ENCODE measurements around the gene TMC7.
A peak's percentile ranks its signal among the peaks of the same experiment; 100 is the strongest.
"Not testable (repeated sequence)": the region's sequence is repeated elsewhere in the genome, so short reads cannot be mapped to it uniquely, and the experiment has no call there.

The TMC7 gene

GRCh38 chr16:18955874-18956580 lies 27.7 kb upstream of the TMC7 start:
- H3K4me1 ChIP-seq (ENCODE audit: control insufficient read depth, low read depth, low read length); H3K9me3 ChIP-seq (ENCODE audit: control insufficient read depth, low read depth, low read length); H3K9ac ChIP-seq (ENCODE audit: low read length); H3K36me3 ChIP-seq (ENCODE audit: control insufficient read depth, low read depth, low read length); H3K27ac ChIP-seq (ENCODE audit: low read length); H3K4me3 ChIP-seq (ENCODE audit: low read length); H3K27me3 ChIP-seq (ENCODE audit: control insufficient read depth, insufficient read depth, low read length): not testable (repeated sequence)

- H3K36me3 ChIP-seq (ENCODE audit: control insufficient read depth, low read depth, low read length); H3K4me1 ChIP-seq (ENCODE audit: control insufficient read depth, low read depth, low read length); H3K9me3 ChIP-seq (ENCODE audit: control insufficient read depth, low read depth, low read length); H3K27me3 ChIP-seq (ENCODE audit: control insufficient read depth, insufficient read depth, low read length); H3K4me3 ChIP-seq (ENCODE audit: low read length); H3K27ac ChIP-seq (ENCODE audit: low read length); H3K9ac ChIP-seq (ENCODE audit: low read length): not testable (repeated sequence)
Observed at GRCh38 chr16:18956658-18957241, 27.0 kb upstream of the TMC7 start.

GRCh38 chr16:18958621-18959029 lies 25.1 kb upstream of the TMC7 start:
- Histone ChIP-seq H3K4me3 (ENCODE audit: low read length) (no peak overlapping the region), H3K4me1 (ENCODE audit: control insufficient read depth, low read depth, low read length) (no peaks in the 10 kb centered on the region), H3K27ac (ENCODE audit: low read length) (no peak overlapping the region)

GRCh38 chr16:18959031-18959505 lies 24.7 kb upstream of the TMC7 start:
- no peak overlapping the region for H3K9ac ChIP-seq (ENCODE audit: low read length)

More at GRCh38 chr16:18958621-18959029, 25.1 kb upstream of the TMC7 start:
- H3K36me3 ChIP-seq (ENCODE audit: control insufficient read depth, low read depth, low read length): no peaks in the 10 kb centered on the region
- no peaks in the 10 kb centered on the region for H3K27me3 ChIP-seq (ENCODE audit: control insufficient read depth, insufficient read depth, low read length)
- no peaks in the 10 kb centered on the region for H3K9me3 ChIP-seq (ENCODE audit: control insufficient read depth, low read depth, low read length)
- no peak overlapping the region for H3K9ac ChIP-seq (ENCODE audit: low read length)

GRCh38 chr16:18965555-18965954 lies 18.2 kb upstream of the TMC7 start:
- H3K27me3 ChIP-seq (ENCODE audit: control insufficient read depth, insufficient read depth, low read length): no peaks in the 10 kb centered on the region
- no peaks in the 10 kb centered on the region for H3K36me3 ChIP-seq (ENCODE audit: control insufficient read depth, low read depth, low read length)
- no peak overlapping the region for H3K9ac ChIP-seq (ENCODE audit: low read length)
- no peaks in the 10 kb centered on the region for H3K4me1 ChIP-seq (ENCODE audit: control insufficient read depth, low read depth, low read length)
- no peak overlapping the region for H3K4me3 ChIP-seq (ENCODE audit: low read length)
- no peak overlapping the region for H3K27ac ChIP-seq (ENCODE audit: low read length)
- H3K9me3 ChIP-seq (ENCODE audit: control insufficient read depth, low read depth, low read length): no peaks in the 10 kb centered on the region

More at GRCh38 chr16:18959031-18959505, 24.7 kb upstream of the TMC7 start:
- no peak overlapping the region for H3K27ac ChIP-seq (ENCODE audit: low read length)
- H3K4me1 ChIP-seq (ENCODE audit: control insufficient read depth, low read depth, low read length): no peaks in the 10 kb centered on the region
- H3K9me3 ChIP-seq (ENCODE audit: control insufficient read depth, low read depth, low read length): no peaks in the 10 kb centered on the region
- no peaks in the 10 kb centered on the region for H3K27me3 ChIP-seq (ENCODE audit: control insufficient read depth, insufficient read depth, low read length)
- H3K36me3 ChIP-seq (ENCODE audit: control insufficient read depth, low read depth, low read length): no peaks in the 10 kb centered on the region
- H3K4me3 ChIP-seq (ENCODE audit: low read length): no peak overlapping the region

- Histone ChIP-seq H3K36me3 (ENCODE audit: control insufficient read depth, low read depth, low read length) (no peaks in the 10 kb centered on the region), H3K4me1 (ENCODE audit: control insufficient read depth, low read depth, low read length) (no peaks in the 10 kb centered on the region), H3K9me3 (ENCODE audit: control insufficient read depth, low read depth, low read length) (no peaks in the 10 kb centered on the region), H3K9ac (ENCODE audit: low read length) (no peak overlapping the region), H3K27me3 (ENCODE audit: control insufficient read depth, insufficient read depth, low read length) (no peaks in the 10 kb centered on the region), H3K4me3 (ENCODE audit: low read length) (no peak overlapping the region), H3K27ac (ENCODE audit: low read length) (no peak overlapping the region)
Observed at GRCh38 chr16:18966791-18967190, 16.9 kb upstream of the TMC7 start.

GRCh38 chr16:18969050-18969854 lies 14.5 kb upstream of the TMC7 start:
- Histone ChIP-seq H3K4me1 (ENCODE audit: control insufficient read depth, low read depth, low read length) (no peaks in the 10 kb centered on the region), H3K27me3 (ENCODE audit: control insufficient read depth, insufficient read depth, low read length) (no peaks in the 10 kb centered on the region), H3K4me3 (ENCODE audit: low read length) (peak overlapping the region; percentile 44), H3K36me3 (ENCODE audit: control insufficient read depth, low read depth, low read length) (no peaks in the 10 kb centered on the region), H3K27ac (ENCODE audit: low read length) (no peak overlapping the region), H3K9ac (ENCODE audit: low read length) (no peak overlapping the region), H3K9me3 (ENCODE audit: control insufficient read depth, low read depth, low read length) (no peaks in the 10 kb centered on the region)

GRCh38 chr16:18969855-18970240 lies 13.9 kb upstream of the TMC7 start:
- no peak overlapping the region for H3K4me3 ChIP-seq (ENCODE audit: low read length)

GRCh38 chr16:18975109-18975508 lies 8.6 kb upstream of the TMC7 start:
- Histone ChIP-seq H3K4me1 (ENCODE audit: control insufficient read depth, low read depth, low read length) (no peaks in the 10 kb centered on the region), H3K36me3 (ENCODE audit: control insufficient read depth, low read depth, low read length) (no peaks in the 10 kb centered on the region), H3K4me3 (ENCODE audit: low read length) (no peak overlapping the region), H3K27ac (ENCODE audit: low read length) (no peak overlapping the region), H3K9me3 (ENCODE audit: control insufficient read depth, low read depth, low read length) (no peaks in the 10 kb centered on the region), H3K27me3 (ENCODE audit: control insufficient read depth, insufficient read depth, low read length) (no peaks in the 10 kb centered on the region), H3K9ac (ENCODE audit: low read length) (no peak overlapping the region)

More at GRCh38 chr16:18969855-18970240, 13.9 kb upstream of the TMC7 start:
- Histone ChIP-seq H3K36me3 (ENCODE audit: control insufficient read depth, low read depth, low read length) (no peaks in the 10 kb centered on the region), H3K27me3 (ENCODE audit: control insufficient read depth, insufficient read depth, low read length) (no peaks in the 10 kb centered on the region), H3K9me3 (ENCODE audit: control insufficient read depth, low read depth, low read length) (no peaks in the 10 kb centered on the region), H3K27ac (ENCODE audit: low read length) (no peak overlapping the region), H3K4me1 (ENCODE audit: control insufficient read depth, low read depth, low read length) (no peaks in the 10 kb centered on the region), H3K9ac (ENCODE audit: low read length) (no peak overlapping the region)

GRCh38 chr16:18979936-18980335 lies 3.8 kb upstream of the TMC7 start:
- no peaks in the 10 kb centered on the region for H3K9me3 ChIP-seq (ENCODE audit: control insufficient read depth, low read depth, low read length)
- H3K4me3 ChIP-seq (ENCODE audit: low read length): no peak overlapping the region
- H3K27ac ChIP-seq (ENCODE audit: low read length): no peak overlapping the region
- H3K27me3 ChIP-seq (ENCODE audit: control insufficient read depth, insufficient read depth, low read length): no peaks in the 10 kb centered on the region
- no peaks in the 10 kb centered on the region for H3K4me1 ChIP-seq (ENCODE audit: control insufficient read depth, low read depth, low read length)
- H3K36me3 ChIP-seq (ENCODE audit: control insufficient read depth, low read depth, low read length): no peaks in the 10 kb centered on the region
- no peak overlapping the region for H3K9ac ChIP-seq (ENCODE audit: low read length)

GRCh38 chr16:18984435-18985005 lies 786 bp downstream of the TMC7 start:
- no peaks in the 10 kb centered on the region for H3K27me3 ChIP-seq (ENCODE audit: control insufficient read depth, insufficient read depth, low read length)

More at GRCh38 chr16:18984435-18985005, 786 bp downstream of the TMC7 start:
- peak overlapping the region; percentile 56 for H3K9ac ChIP-seq (ENCODE audit: low read length)
- H3K4me3 ChIP-seq (ENCODE audit: low read length): peak overlapping the region; percentile 69
- H3K36me3 ChIP-seq (ENCODE audit: control insufficient read depth, low read depth, low read length): no peaks in the 10 kb centered on the region
- no peaks in the 10 kb centered on the region for H3K9me3 ChIP-seq (ENCODE audit: control insufficient read depth, low read depth, low read length)
- H3K4me1 ChIP-seq (ENCODE audit: control insufficient read depth, low read depth, low read length): no peaks in the 10 kb centered on the region
- no peak overlapping the region for H3K27ac ChIP-seq (ENCODE audit: low read length)
